Raji (cell line): ENCODE results near the gene RAB19.

Experiments
- POLR2A ChIP-seq: IDR thresholded peaks from 2 replicates; pipeline ENCODE4 v1.6.1; 2011; ENCODE audit warnings: low read depth, low read length, control low read depth; ENCODE audit not compliant: insufficient read depth

Gene RAB19

DNA sequence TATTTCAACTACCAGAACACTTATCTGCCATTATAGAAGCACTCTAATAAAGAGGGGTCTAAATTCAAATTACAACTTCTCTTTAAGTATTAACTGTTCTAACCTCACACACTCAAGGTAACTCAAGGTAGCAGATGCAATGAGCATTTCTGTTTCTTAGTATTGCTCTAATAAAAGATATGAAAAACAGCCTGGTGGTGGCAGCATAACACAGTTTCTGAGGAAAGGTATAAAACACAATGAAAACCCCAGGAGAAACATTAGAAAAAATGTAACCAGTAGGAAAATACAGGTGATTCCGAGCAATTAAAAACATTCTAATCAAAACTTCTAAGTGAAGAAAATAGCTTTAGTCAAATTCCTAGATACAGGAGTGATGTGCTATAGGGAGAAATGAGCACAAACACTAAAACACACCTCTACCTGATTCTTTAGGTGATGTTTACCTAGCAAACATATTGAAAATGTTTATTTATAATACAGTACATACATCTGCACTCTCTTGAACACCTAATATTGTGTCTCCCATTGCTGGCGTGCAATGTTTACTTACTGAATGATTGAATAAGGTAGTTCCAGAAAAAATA lies 72.0 kb downstream of the RAB19 start:
- TF ChIP-seq POLR2A = no peak

- TF ChIP-seq POLR2A = no peak
Measured at GRCh38 chr7:140476698-140477261, 72.9 kb downstream of the RAB19 start.
